ENCODE measurements around the gene ARHGAP26. TPM values are rescaled to one million over a fixed set of nuclear protein-coding genes. Genes with fewer than 3 reads are reported as not detected.

ARHGAP26 gene
- total and polyA plus RNA-seq, 2 donors (not counting 3 experiments of a cell fraction or from before 2014, with no cell fraction given): 3.1 to 16.2 TPM

DNA sequence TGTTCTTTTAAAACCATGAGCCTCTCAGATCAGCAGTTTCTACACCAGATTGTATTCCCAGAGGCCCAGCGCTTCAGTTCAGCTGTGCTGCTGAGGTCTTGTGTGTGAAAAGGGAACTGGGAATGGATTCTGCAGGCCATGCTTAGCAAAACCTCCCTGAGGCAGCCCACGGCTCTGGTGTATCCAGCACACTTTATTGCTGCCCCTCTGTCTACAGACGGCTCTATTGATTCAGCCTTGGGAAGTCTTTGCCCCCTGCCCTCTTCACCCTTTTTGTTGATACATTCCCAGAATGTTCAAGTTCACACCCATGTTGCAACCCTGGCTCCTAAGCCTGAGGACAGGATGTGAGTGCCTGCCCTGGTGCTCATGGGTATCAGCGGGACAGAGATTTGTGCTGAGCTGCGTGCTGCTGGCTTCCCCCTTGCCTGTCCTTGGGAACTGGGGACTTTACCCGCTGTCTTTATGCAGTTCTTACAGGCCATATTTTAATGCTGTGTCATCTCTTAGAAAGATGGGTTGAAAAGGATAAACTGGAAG is 37.3 kb downstream of the ARHGAP26 start:
- H2AFZ ChIP-seq (ENCODE audit: low read depth, low read length): no peak overlapping the region
- H3K36me3 ChIP-seq (ENCODE audit: control insufficient read depth in 2 of 2, extremely low read depth in 1 of 2, insufficient read depth in 2 of 2, low read length in 2 of 2): no peaks in the 10 kb centered on the region
- H3K4me1 ChIP-seq (ENCODE audit: control insufficient read depth, extremely low read depth, insufficient read depth, low read length): peaks cover 18% of the 10 kb centered on the region
- H3K9me3 ChIP-seq (replicated peaks; ENCODE audit: control insufficient read depth, insufficient read depth, low read length): no peaks in the 10 kb centered on the region
- dilution Hi-C loops (cut with MboI; ENCODE audit: extremely low pct_ligation_motif_present, low sequenced_read_pairs) (no loop called here), intact Hi-C loops (cut with micrococcal nuclease) (no loop called here)
- H3K27ac ChIP-seq (ENCODE audit: insufficient read depth, low read depth, low read length): no peak overlapping the region
- H3K27me3 ChIP-seq (ENCODE audit: control insufficient read depth in 2 of 2, insufficient read depth in 2 of 2, low read length in 2 of 2): no peaks in the 10 kb centered on the region
- FAIRE-seq (no peak), DNase-seq (ENCODE audit: low read depth, low spot score) (no peak)
- no peaks in the 10 kb centered on the region for H3K9me1 ChIP-seq (replicated peaks; ENCODE audit: control insufficient read depth, extremely low read depth, insufficient read depth, low read length)
- TF ChIP-seq MYC (IDR thresholded peaks at IDR 0.05; ENCODE audit: low read depth, low read length): no peak
- TF ChIP-seq POLR2A (IDR thresholded peaks at IDR 0.05; ENCODE audit: low read depth, low read length): no peak
- TF ChIP-seq GATA2 (IDR thresholded peaks at IDR 0.05; ENCODE audit: insufficient read depth, insufficient read length, low read depth, low read length): no peak
- no peak for TF ChIP-seq EZH2 (IDR thresholded peaks at IDR 0.05; ENCODE audit: borderline replicate concordance, low read depth, low read length, severe bottlenecking)
- H3K9ac ChIP-seq (replicated peaks; ENCODE audit: extremely low read depth, insufficient read depth, low read length): no peak overlapping the region
- BruUV-seq (replicated peaks): no TSS peak
- POLR2A ChIA-PET: no interaction called here
- CTCF ChIA-PET: interaction anchor here (0.9 to 1.8 kb wide), 2 partner anchors 24 to 81 kb away, joined by 3 to 4 read pairs; no protein-coding TSS in a partner anchor
- no peaks in the 10 kb centered on the region for H3K79me2 ChIP-seq (ENCODE audit: control insufficient read depth, insufficient read depth, low read length)
- H4K20me1 ChIP-seq (replicated peaks; ENCODE audit: control insufficient read depth, extremely low read depth, insufficient read depth, low read length): no peaks in the 10 kb centered on the region
- no peak overlapping the region for H3K4me3 ChIP-seq (replicated peaks in 1 of 3; ENCODE audit: insufficient read depth in 1 of 3, low read depth in 1 of 3, low read length in 3 of 3)
- H3K4me2 ChIP-seq (ENCODE audit: insufficient read depth, low read length): no peak overlapping the region

- dilution Hi-C loops (cut with MboI; ENCODE audit: extremely low pct_ligation_motif_present, low sequenced_read_pairs): no loop called here
- DNase-seq (ENCODE audit: low read depth, low spot score): no peak
- no TSS peak for BruUV-seq (replicated peaks)
- H3K36me3 ChIP-seq (ENCODE audit: control insufficient read depth in 2 of 2, extremely low read depth in 1 of 2, insufficient read depth in 2 of 2, low read length in 2 of 2): no peaks in the 10 kb centered on the region
- FAIRE-seq: no peak
- H3K27me3 ChIP-seq (ENCODE audit: control insufficient read depth in 2 of 2, insufficient read depth in 2 of 2, low read length in 2 of 2): no peaks in the 10 kb centered on the region
- TF ChIP-seq JUN (IDR thresholded peaks at IDR 0.05; ENCODE audit: borderline replicate concordance, insufficient read depth, insufficient read length, low read depth): no peak
- no peak for TF ChIP-seq FOS (IDR thresholded peaks at IDR 0.05; ENCODE audit: borderline replicate concordance, insufficient read depth, low read length)
- no peak for TF ChIP-seq EZH2 (IDR thresholded peaks at IDR 0.05; ENCODE audit: borderline replicate concordance, low read depth, low read length, severe bottlenecking)
- TF ChIP-seq MYC (IDR thresholded peaks at IDR 0.05; ENCODE audit: low read depth, low read length): no peak
- TF ChIP-seq GATA2 (IDR thresholded peaks at IDR 0.05; ENCODE audit: insufficient read depth, insufficient read length, low read depth, low read length): no peak
- no peak for TF ChIP-seq POLR2A (IDR thresholded peaks at IDR 0.05; ENCODE audit: low read depth, low read length)
- TF ChIP-seq, protein P1, sequence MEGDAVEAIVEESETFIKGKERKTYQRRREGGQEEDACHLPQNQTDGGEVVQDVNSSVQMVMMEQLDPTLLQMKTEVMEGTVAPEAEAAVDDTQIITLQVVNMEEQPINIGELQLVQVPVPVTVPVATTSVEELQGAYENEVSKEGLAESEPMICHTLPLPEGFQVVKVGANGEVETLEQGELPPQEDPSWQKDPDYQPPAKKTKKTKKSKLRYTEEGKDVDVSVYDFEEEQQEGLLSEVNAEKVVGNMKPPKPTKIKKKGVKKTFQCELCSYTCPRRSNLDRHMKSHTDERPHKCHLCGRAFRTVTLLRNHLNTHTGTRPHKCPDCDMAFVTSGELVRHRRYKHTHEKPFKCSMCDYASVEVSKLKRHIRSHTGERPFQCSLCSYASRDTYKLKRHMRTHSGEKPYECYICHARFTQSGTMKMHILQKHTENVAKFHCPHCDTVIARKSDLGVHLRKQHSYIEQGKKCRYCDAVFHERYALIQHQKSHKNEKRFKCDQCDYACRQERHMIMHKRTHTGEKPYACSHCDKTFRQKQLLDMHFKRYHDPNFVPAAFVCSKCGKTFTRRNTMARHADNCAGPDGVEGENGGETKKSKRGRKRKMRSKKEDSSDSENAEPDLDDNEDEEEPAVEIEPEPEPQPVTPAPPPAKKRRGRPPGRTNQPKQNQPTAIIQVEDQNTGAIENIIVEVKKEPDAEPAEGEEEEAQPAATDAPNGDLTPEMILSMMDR (IDR thresholded peaks at IDR 0.05; ENCODE audit: extremely low read depth in 1 of 2, insufficient read depth in 1 of 2, low read depth in 1 of 2, low read length in 2 of 2): no peak
- TF ChIP-seq, protein P2, sequence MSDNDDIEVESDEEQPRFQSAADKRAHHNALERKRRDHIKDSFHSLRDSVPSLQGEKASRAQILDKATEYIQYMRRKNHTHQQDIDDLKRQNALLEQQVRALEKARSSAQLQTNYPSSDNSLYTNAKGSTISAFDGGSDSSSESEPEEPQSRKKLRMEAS (IDR thresholded peaks at IDR 0.05; ENCODE audit: insufficient read depth, insufficient read length): no peak
- TF ChIP-seq POLR2AphosphoS5 (IDR thresholded peaks at IDR 0.05; ENCODE audit: insufficient read depth, low read depth, low read length): no peak
- H3K9ac ChIP-seq (replicated peaks; ENCODE audit: extremely low read depth, insufficient read depth, low read length): no peak overlapping the region
- no peak overlapping the region for H3K4me3 ChIP-seq (replicated peaks in 1 of 3; ENCODE audit: insufficient read depth in 1 of 3, low read depth in 1 of 3, low read length in 3 of 3)
- H3K4me2 ChIP-seq (ENCODE audit: insufficient read depth, low read length): no peak overlapping the region
- H2AFZ ChIP-seq (ENCODE audit: low read depth, low read length): no peak overlapping the region
- ChIA-PET POLR2A (interaction anchor here (0.9 kb wide), 1 partner anchor 12 kb away, joined by 3 read pairs; no protein-coding TSS in a partner anchor), CTCF (interaction anchor here (0.8 to 1.8 kb wide), 9 partner anchors 9 to 96 kb away, joined by 3 to 6 read pairs (median 4); partner anchors contain the start of gene ARHGAP26)
- intact Hi-C loops (cut with micrococcal nuclease): no loop called here
- H4K20me1 ChIP-seq (replicated peaks; ENCODE audit: control insufficient read depth, extremely low read depth, insufficient read depth, low read length): no peaks in the 10 kb centered on the region
- no peak overlapping the region for H3K27ac ChIP-seq (ENCODE audit: insufficient read depth, low read depth, low read length)
- no peaks in the 10 kb centered on the region for H3K9me1 ChIP-seq (replicated peaks; ENCODE audit: control insufficient read depth, extremely low read depth, insufficient read depth, low read length)
- H3K79me2 ChIP-seq (ENCODE audit: control insufficient read depth, insufficient read depth, low read length): no peaks in the 10 kb centered on the region
- H3K9me3 ChIP-seq (replicated peaks; ENCODE audit: control insufficient read depth, insufficient read depth, low read length): no peaks in the 10 kb centered on the region
- H3K4me1 ChIP-seq (ENCODE audit: control insufficient read depth, extremely low read depth, insufficient read depth, low read length): peaks cover 20% of the 10 kb centered on the region
Measured at GRCh38 chr5:142808878-142809598, 38.9 kb downstream of the ARHGAP26 start.
